NB4 (cell line): ENCODE results near the gene RANBP17.

Experiments
- DNase-seq: peaks from one replicate; pipeline ENCODE4 v3.0.0; 2010; ENCODE audit warnings: low read depth
- H3K4me3 ChIP-seq: one replicate; pipeline ENCODE4 v1.5.1; 2011; ENCODE audit warnings: mild to moderate bottlenecking, low read depth, low read length, moderate library complexity
- CTCF ChIP-seq: IDR thresholded peaks from one replicate; pipeline ENCODE4 v1.5.1; 2012; ENCODE audit warnings: low read depth, low read length
- MAX ChIP-seq: IDR thresholded peaks from 2 replicates; pipeline ENCODE4 v1.6.1; 2011; ENCODE audit warnings: low read depth, low read length
- MYC ChIP-seq: IDR thresholded peaks from 2 replicates; pipeline ENCODE4 v1.6.1; 2011; ENCODE audit warnings: low read depth, low read length
- POLR2A ChIP-seq: IDR thresholded peaks from 2 replicates; pipeline ENCODE4 v1.6.1; 2011; ENCODE audit warnings: mild to moderate bottlenecking; ENCODE audit not compliant: insufficient read length; ENCODE audit errors: extremely low read depth

RANBP17 gene

DNA sequence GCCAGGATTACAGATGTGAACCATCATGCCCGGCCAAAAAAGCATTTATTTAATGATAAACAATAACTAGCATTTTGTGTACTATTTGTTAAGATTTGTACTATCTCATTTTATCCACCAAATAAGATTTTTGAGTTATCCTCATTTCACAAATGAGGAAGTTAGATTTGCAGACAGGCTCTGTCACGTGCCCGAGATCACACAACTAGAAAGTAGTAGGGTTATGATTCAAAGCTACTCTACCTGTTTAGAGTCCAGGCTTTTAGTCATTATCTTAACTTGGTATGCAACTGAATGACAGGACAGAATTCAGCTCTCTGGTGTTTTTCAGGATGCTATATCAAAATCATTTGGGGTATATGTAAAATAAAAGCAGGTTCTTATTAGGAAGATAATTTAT lies 20.5 kb downstream of the RANBP17 start:
- TF ChIP-seq POLR2A: no peak
- no peak for TF ChIP-seq MAX
- TF ChIP-seq CTCF: no peak
- TF ChIP-seq MYC: no peak
- no peak for DNase-seq
- H3K4me3 ChIP-seq: no peak overlapping the region

- no peak overlapping the region for H3K4me3 ChIP-seq
- no peak for DNase-seq
- no peak for TF ChIP-seq MYC
- no peak for TF ChIP-seq POLR2A
- no peak for TF ChIP-seq MAX
- TF ChIP-seq CTCF: no peak
These were observed 23.4 kb downstream of the RANBP17 start for GRCh38 chr5:170885256-170885655.

- TF ChIP-seq MAX (no peak), MYC (no peak)
- no peak overlapping the region for H3K4me3 ChIP-seq
- no peak for DNase-seq
These were observed 24.0 kb downstream of the RANBP17 start for GRCh38 chr5:170885809-170886208.

DNA sequence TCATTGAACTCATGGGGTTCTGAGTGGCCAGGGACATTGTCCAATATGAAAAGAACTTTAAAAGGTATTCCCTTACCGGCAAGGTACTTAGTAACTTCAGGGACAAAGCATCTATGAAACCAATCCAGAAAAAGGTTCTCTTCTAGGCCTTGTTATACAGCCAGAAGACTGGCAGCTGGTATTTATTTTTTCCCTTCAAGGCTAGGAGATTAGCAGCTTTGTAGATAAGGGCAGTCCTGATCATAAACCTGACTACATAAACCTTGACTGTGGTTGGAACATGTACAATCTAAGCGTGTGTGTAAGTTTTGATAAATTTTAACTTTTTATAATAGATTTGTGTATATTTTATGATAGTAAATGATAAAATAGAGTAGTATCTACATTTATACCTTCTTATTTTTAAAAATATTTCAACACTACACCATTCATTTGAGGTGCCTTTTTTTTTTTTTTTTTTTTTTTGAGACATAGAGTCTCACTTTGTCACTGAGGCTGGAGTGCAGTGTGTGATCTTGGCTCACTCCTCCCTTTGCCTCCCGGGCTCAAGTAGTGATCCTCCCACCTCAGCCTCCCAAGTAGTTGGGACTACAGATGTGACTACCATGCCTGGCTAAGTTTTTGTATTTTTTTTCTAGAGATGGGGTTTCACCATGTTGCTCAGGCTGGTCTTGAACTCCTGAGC lies 24.5 kb downstream of the RANBP17 start:
- no peak overlapping the region for H3K4me3 ChIP-seq
- DNase-seq: no peak
- TF ChIP-seq CTCF: no peak
- no peak for TF ChIP-seq POLR2A
- TF ChIP-seq MAX: no peak
- no peak for TF ChIP-seq MYC

GRCh38 chr5:170892196-170892595 lies 30.4 kb downstream of the RANBP17 start:
- DNase-seq: no peak
- TF ChIP-seq CTCF (no peak), MAX (no peak), POLR2A (no peak), MYC (no peak)

DNA sequence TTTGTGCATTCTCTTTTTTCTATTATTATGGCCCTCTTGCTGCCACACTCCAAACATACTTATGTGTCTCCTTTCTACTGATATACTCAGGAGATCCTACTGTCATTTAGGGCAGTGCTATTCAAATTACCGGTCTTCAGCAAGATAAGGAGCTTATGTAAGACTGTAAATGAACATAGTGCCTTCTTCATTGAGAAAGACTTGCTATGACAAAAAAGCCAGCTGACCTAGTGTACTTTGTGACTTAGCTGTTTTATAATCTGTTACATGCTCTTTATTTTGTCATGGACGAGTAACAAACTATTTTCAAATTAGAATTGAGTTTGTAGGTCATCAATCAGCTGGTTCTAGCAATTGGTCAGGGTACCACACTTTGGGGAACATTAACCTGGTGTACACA lies 32.8 kb downstream of the RANBP17 start:
- TF ChIP-seq POLR2A (no peak), MAX (no peak), CTCF (no peak), MYC (no peak)
- H3K4me3 ChIP-seq: no peak overlapping the region

More at GRCh38 chr5:170892196-170892595, 30.4 kb downstream of the RANBP17 start:
- H3K4me3 ChIP-seq: no peak overlapping the region

More for the DNA sequence above, 32.8 kb downstream of the RANBP17 start:
- no peak for DNase-seq
